NT2/D1 (cell line): ENCODE results near the gene SLC25A39.

ENCODE experiments used
- DNase-seq: peaks from one replicate; pipeline ENCODE4 v3.0.0-alpha.2; 2011; ENCODE audit warnings: low read depth, low spot score
- H3K27me3 ChIP-seq: 2 replicates; pipeline ENCODE4 v1.6.0; 2011; ENCODE audit warnings: mild to moderate bottlenecking; ENCODE audit not compliant: insufficient read length, insufficient read depth
- H3K36me3 ChIP-seq: 2 replicates; pipeline ENCODE4 v1.6.1; 2011; ENCODE audit warnings: mild to moderate bottlenecking, low read length, mixed read lengths; ENCODE audit not compliant: insufficient read depth, insufficient read length
- H3K4me1 ChIP-seq: 2 replicates; pipeline ENCODE4 v1.5.1; 2011; ENCODE audit not compliant: insufficient read depth, insufficient read length
- H3K4me3 ChIP-seq: 2 replicates; pipeline ENCODE4 v1.5.1; 2011; ENCODE audit warnings: low read depth; ENCODE audit not compliant: insufficient read length
- H3K9ac ChIP-seq: 2 replicates; pipeline ENCODE4 v1.6.0; 2011; ENCODE audit warnings: low read depth; ENCODE audit not compliant: insufficient read length
- H3K9me3 ChIP-seq: 2 replicates; pipeline ENCODE4 v1.5.1; 2011; ENCODE audit warnings: mild to moderate bottlenecking, low read length; ENCODE audit not compliant: insufficient read depth
- SUZ12 ChIP-seq: IDR thresholded peaks from 2 replicates; pipeline ENCODE4 v1.6.1; 2011; ENCODE audit not compliant: insufficient read length, insufficient read depth; ENCODE audit errors: extremely low read depth
- YY1 ChIP-seq: IDR thresholded peaks from 2 replicates; pipeline ENCODE4 v1.6.1; 2011; ENCODE audit not compliant: insufficient read length, insufficient read depth
- ZNF274 ChIP-seq: IDR thresholded peaks from 2 replicates; pipeline ENCODE4 v1.6.1; 2011; ENCODE audit warnings: mild to moderate bottlenecking, low read depth, low read length

The SLC25A39 gene

GRCh38 chr17:44352828-44353671 lies 28.4 kb upstream of the SLC25A39 start:
- peak overlapping the region; percentile 67 for H3K9ac ChIP-seq
- H3K9me3 ChIP-seq = no peaks in the 10 kb centered on the region
- no peaks in the 10 kb centered on the region for H3K27me3 ChIP-seq
- peaks cover 7% of the 10 kb centered on the region for H3K4me1 ChIP-seq
- no peak for DNase-seq
- H3K36me3 ChIP-seq = peaks cover 68% of the 10 kb centered on the region
- TF ChIP-seq ZNF274 (no peak), YY1 (no peak), SUZ12 (no peak)
- peak overlapping the region; percentile 39 for H3K4me3 ChIP-seq

GRCh38 chr17:44351961-44352827 lies 27.6 kb upstream of the SLC25A39 start:
- Histone ChIP-seq H3K9ac (peak overlapping the region; percentile 28), H3K4me3 (no peak overlapping the region), H3K9me3 (no peaks in the 10 kb centered on the region), H3K4me1 (peaks cover 7% of the 10 kb centered on the region), H3K27me3 (no peaks in the 10 kb centered on the region), H3K36me3 (peaks cover 64% of the 10 kb centered on the region)
- TF ChIP-seq YY1 (no peak), ZNF274 (no peak), SUZ12 (no peak)
- DNase-seq = no peak

GRCh38 chr17:44351464-44351863 lies 26.8 kb upstream of the SLC25A39 start:
- TF ChIP-seq SUZ12 (no peak), ZNF274 (no peak), YY1 (no peak)
- peaks cover 62% of the 10 kb centered on the region for H3K36me3 ChIP-seq
- DNase-seq = no peak
- no peak overlapping the region for H3K9ac ChIP-seq
- peaks cover 7% of the 10 kb centered on the region for H3K4me1 ChIP-seq
- H3K9me3 ChIP-seq = no peaks in the 10 kb centered on the region
- H3K4me3 ChIP-seq = no peak overlapping the region
- no peaks in the 10 kb centered on the region for H3K27me3 ChIP-seq

GRCh38 chr17:44350733-44351226 lies 26.2 kb upstream of the SLC25A39 start:
- no peak for DNase-seq
- TF ChIP-seq YY1 (no peak), SUZ12 (no peak), ZNF274 (no peak)
- Histone ChIP-seq H3K27me3 (no peaks in the 10 kb centered on the region), H3K9ac (no peak overlapping the region), H3K4me1 (peaks cover 12% of the 10 kb centered on the region), H3K9me3 (no peaks in the 10 kb centered on the region), H3K4me3 (no peak overlapping the region), H3K36me3 (peaks cover 55% of the 10 kb centered on the region)

- TF ChIP-seq SUZ12 = no peak
- no peak for TF ChIP-seq ZNF274
- no peak for TF ChIP-seq YY1
- Histone ChIP-seq H3K9ac (no peak overlapping the region), H3K36me3 (peaks cover 46% of the 10 kb centered on the region)
These were observed 25.0 kb upstream of the SLC25A39 start for GRCh38 chr17:44349553-44350070.

GRCh38 chr17:44348988-44349364 lies 24.4 kb upstream of the SLC25A39 start:
- Histone ChIP-seq H3K9ac (no peak overlapping the region), H3K4me1 (peaks cover 8% of the 10 kb centered on the region), H3K36me3 (peaks cover 46% of the 10 kb centered on the region), H3K27me3 (peaks cover 4% of the 10 kb centered on the region), H3K4me3 (no peak overlapping the region), H3K9me3 (no peaks in the 10 kb centered on the region)
- no peak for DNase-seq
- TF ChIP-seq ZNF274 = no peak
- TF ChIP-seq YY1 = no peak
- TF ChIP-seq SUZ12 = no peak

More at GRCh38 chr17:44349553-44350070, 25.0 kb upstream of the SLC25A39 start:
- Histone ChIP-seq H3K9me3 (no peaks in the 10 kb centered on the region), H3K4me3 (no peak overlapping the region), H3K27me3 (no peaks in the 10 kb centered on the region), H3K4me1 (peaks cover 8% of the 10 kb centered on the region)
- DNase-seq = no peak
